ENCODE measurements around the gene SMARCA5. TPM values are rescaled to one million over a fixed set of nuclear protein-coding genes. Genes with fewer than 3 reads are reported as not detected.

SMARCA5 gene
- total RNA-seq, 1 donor from 2014 or later: 15.5 TPM

GRCh38 chr4:143581331-143581946, 67.9 kb downstream of the SMARCA5 start:
- intact Hi-C loops (cut with DNase I): no loop called here
- Histone ChIP-seq H3K9me3 (peaks cover 0 to 15% of the 10 kb centered on the region in 2 donors), H3K27me3 (no peaks in the 10 kb centered on the region), H3K36me3 (no peaks in the 10 kb centered on the region), H3K4me1 (no peaks in the 10 kb centered on the region), H3K27ac (no peak overlapping the region), H3K4me3 (no peak overlapping the region)
- DNase-seq (ENCODE audit: low spot score in 2 of 2): no peak
- TF ChIP-seq CTCF (IDR thresholded peaks at IDR 0.05): no peak

- Histone ChIP-seq H3K27ac (no peak overlapping the region), H3K27me3 (no peaks in the 10 kb centered on the region), H3K9me3 (peaks cover 0 to 15% of the 10 kb centered on the region in 2 donors), H3K4me1 (no peaks in the 10 kb centered on the region), H3K4me3 (no peak overlapping the region), H3K36me3 (no peaks in the 10 kb centered on the region)
- DNase-seq (ENCODE audit: low spot score in 2 of 2): no peak
- intact Hi-C loops (cut with DNase I): no loop called here
- TF ChIP-seq CTCF (IDR thresholded peaks at IDR 0.05): no peak
Observed at GRCh38 chr4:143585548-143585947, 72.0 kb downstream of the SMARCA5 start.

GRCh38 chr4:143586080-143586479, 72.6 kb downstream of the SMARCA5 start:
- DNase-seq (ENCODE audit: low spot score in 2 of 2): no peak
- no peak for TF ChIP-seq CTCF (IDR thresholded peaks at IDR 0.05)
- H3K27me3 ChIP-seq: no peaks in the 10 kb centered on the region
- H3K27ac ChIP-seq: peak overlapping the region in 1 of 2 donors; percentile 39
- no peaks in the 10 kb centered on the region for H3K4me1 ChIP-seq
- intact Hi-C loops (cut with DNase I): no loop called here
- no peak overlapping the region for H3K4me3 ChIP-seq
- no peaks in the 10 kb centered on the region for H3K36me3 ChIP-seq
- H3K9me3 ChIP-seq: peaks cover 0 to 15% of the 10 kb centered on the region in 2 donors

GRCh38 chr4:143587703-143588102, 74.2 kb downstream of the SMARCA5 start:
- Histone ChIP-seq H3K4me3 (no peak overlapping the region), H3K27ac (no peak overlapping the region), H3K4me1 (no peaks in the 10 kb centered on the region), H3K9me3 (peaks cover 0 to 13% of the 10 kb centered on the region in 2 donors), H3K36me3 (no peaks in the 10 kb centered on the region), H3K27me3 (no peaks in the 10 kb centered on the region)
- no peak for DNase-seq (ENCODE audit: low spot score in 2 of 2)
- no peak for TF ChIP-seq CTCF (IDR thresholded peaks at IDR 0.05)
- intact Hi-C loops (cut with DNase I): no loop called here

- no peak overlapping the region for H3K4me3 ChIP-seq
- no peak for DNase-seq (ENCODE audit: low spot score in 2 of 2)
- no peaks in the 10 kb centered on the region for H3K27me3 ChIP-seq
- intact Hi-C loops (cut with DNase I): no loop called here
- no peaks in the 10 kb centered on the region for H3K4me1 ChIP-seq
- H3K36me3 ChIP-seq: no peaks in the 10 kb centered on the region
- no peaks in the 10 kb centered on the region for H3K9me3 ChIP-seq
- no peak overlapping the region for H3K27ac ChIP-seq
- no peak for TF ChIP-seq CTCF (IDR thresholded peaks at IDR 0.05)
Observed at GRCh38 chr4:143597276-143597675, 83.8 kb downstream of the SMARCA5 start.

GRCh38 chr4:143598816-143599215, 85.3 kb downstream of the SMARCA5 start:
- no peak for DNase-seq (ENCODE audit: low spot score in 2 of 2)
- H3K4me3 ChIP-seq: no peak overlapping the region
- no peaks in the 10 kb centered on the region for H3K27me3 ChIP-seq
- H3K9me3 ChIP-seq: no peaks in the 10 kb centered on the region
- H3K27ac ChIP-seq: no peak overlapping the region
- intact Hi-C loops (cut with DNase I): no loop called here
- TF ChIP-seq CTCF (IDR thresholded peaks at IDR 0.05): no peak
- H3K4me1 ChIP-seq: no peaks in the 10 kb centered on the region
- H3K36me3 ChIP-seq: no peaks in the 10 kb centered on the region
